ENCODE measurements around the gene KRTAP9-4.

The KRTAP9-4 gene

GRCh38 chr17:41294016-41294415, 44.5 kb downstream of the KRTAP9-4 start:
- no peaks in the 10 kb centered on the region for H3K36me3 Mint-ChIP-seq
- H3K4me3 Mint-ChIP-seq: no peak overlapping the region
- H3K27ac Mint-ChIP-seq: no peak overlapping the region
- H3K9me3 Mint-ChIP-seq (ENCODE audit: low read depth): no peaks in the 10 kb centered on the region
- no peaks in the 10 kb centered on the region for H3K4me1 Mint-ChIP-seq (ENCODE audit: low read depth)
- no peaks in the 10 kb centered on the region for H3K27me3 Mint-ChIP-seq

- Mint-ChIP-seq H3K9me3 (ENCODE audit: low read depth) (peaks cover 4% of the 10 kb centered on the region), H3K27ac (no peak overlapping the region), H3K4me1 (ENCODE audit: low read depth) (peaks cover 12% of the 10 kb centered on the region), H3K4me3 (no peak overlapping the region), H3K36me3 (peaks cover 3% of the 10 kb centered on the region), H3K27me3 (no peaks in the 10 kb centered on the region)
Measured at GRCh38 chr17:41296846-41297245, 47.4 kb downstream of the KRTAP9-4 start.

- peaks cover 4% of the 10 kb centered on the region for H3K9me3 Mint-ChIP-seq (ENCODE audit: low read depth)
- no peaks in the 10 kb centered on the region for H3K27me3 Mint-ChIP-seq
- H3K27ac Mint-ChIP-seq: no peak overlapping the region
- no peak overlapping the region for H3K4me3 Mint-ChIP-seq
- peaks cover 17% of the 10 kb centered on the region for H3K4me1 Mint-ChIP-seq (ENCODE audit: low read depth)
- peaks cover 5% of the 10 kb centered on the region for H3K36me3 Mint-ChIP-seq
Measured at GRCh38 chr17:41298458-41299135, 49.1 kb downstream of the KRTAP9-4 start.

Measured in activated naive CD8-positive, alpha-beta T cell (primary cell).